NCI-H2107 treated with DMSO at 0.1 percent for 48 hours (cell line): ENCODE measurements around the gene PCDH19.
A peak's percentile ranks its signal among the peaks of the same experiment; 100 is the strongest.
"Not testable (repeated sequence)": the region's sequence is repeated elsewhere in the genome, so short reads cannot be mapped to it uniquely, and the experiment has no call there.

Experiments
- DNase-seq: peaks from one replicate; lab custom pipeline; 2025; ENCODE audit not compliant: unreplicated experiment; lab: John Stamatoyannopoulos, UW

Gene PCDH19, protein sequence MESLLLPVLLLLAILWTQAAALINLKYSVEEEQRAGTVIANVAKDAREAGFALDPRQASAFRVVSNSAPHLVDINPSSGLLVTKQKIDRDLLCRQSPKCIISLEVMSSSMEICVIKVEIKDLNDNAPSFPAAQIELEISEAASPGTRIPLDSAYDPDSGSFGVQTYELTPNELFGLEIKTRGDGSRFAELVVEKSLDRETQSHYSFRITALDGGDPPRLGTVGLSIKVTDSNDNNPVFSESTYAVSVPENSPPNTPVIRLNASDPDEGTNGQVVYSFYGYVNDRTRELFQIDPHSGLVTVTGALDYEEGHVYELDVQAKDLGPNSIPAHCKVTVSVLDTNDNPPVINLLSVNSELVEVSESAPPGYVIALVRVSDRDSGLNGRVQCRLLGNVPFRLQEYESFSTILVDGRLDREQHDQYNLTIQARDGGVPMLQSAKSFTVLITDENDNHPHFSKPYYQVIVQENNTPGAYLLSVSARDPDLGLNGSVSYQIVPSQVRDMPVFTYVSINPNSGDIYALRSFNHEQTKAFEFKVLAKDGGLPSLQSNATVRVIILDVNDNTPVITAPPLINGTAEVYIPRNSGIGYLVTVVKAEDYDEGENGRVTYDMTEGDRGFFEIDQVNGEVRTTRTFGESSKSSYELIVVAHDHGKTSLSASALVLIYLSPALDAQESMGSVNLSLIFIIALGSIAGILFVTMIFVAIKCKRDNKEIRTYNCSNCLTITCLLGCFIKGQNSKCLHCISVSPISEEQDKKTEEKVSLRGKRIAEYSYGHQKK (N-terminal part only)

DNA sequence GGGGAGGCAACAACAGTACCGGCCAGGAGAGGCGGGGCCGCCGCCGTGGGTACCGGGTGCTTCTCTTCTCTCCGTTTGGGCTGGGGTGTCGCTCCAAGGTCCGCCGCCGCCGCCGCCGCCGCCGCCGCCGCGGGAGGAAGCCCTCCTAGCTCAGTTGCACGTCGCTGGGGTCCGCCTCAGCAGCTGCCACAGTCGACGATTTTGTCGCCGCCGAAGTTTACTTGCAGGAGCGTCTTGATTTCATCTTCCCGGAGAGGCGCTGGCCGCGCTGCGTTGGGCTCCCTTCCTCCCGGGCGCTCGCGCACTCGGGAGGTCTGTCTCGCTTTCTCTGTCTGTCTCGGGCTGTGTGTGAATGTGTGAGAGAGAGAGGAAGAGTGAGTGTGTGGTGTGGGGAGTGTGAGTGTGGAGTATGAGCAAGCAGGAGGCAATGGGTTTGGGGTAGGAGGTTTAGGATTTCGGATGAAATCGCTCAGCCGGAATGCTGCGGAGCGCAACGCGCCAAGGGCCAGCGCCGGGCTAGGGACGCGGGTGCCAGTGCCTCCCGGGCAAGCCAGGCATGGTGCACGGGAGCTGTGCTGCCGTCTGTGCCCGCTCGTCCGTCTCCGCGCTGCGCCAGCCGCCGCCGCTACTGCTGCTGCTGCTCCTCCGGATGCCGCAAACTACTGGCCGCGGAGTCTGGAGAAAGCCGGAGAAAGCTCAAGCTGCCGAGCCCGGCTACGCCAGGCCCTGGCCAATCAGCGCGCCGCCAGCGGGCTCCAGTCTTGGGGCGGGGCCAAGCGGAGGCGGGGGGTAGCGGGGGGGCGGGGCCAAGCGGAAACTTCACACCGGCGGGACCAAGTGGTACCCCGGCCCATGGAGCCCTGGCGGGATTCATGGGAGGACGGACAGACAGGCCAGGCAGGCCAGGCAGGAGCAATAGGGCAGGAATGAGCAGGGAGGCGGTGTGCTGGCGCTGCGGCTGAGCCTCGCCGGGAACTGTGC, at the start of gene PCDH19:
Gene PCDH19 (minus strand): TSS at position 664 of the 981 bp plus-strand sequence. CDS start 1,676 bp downstream, outside the sequence.
- peak; percentile 21 for DNase-seq

DNA sequence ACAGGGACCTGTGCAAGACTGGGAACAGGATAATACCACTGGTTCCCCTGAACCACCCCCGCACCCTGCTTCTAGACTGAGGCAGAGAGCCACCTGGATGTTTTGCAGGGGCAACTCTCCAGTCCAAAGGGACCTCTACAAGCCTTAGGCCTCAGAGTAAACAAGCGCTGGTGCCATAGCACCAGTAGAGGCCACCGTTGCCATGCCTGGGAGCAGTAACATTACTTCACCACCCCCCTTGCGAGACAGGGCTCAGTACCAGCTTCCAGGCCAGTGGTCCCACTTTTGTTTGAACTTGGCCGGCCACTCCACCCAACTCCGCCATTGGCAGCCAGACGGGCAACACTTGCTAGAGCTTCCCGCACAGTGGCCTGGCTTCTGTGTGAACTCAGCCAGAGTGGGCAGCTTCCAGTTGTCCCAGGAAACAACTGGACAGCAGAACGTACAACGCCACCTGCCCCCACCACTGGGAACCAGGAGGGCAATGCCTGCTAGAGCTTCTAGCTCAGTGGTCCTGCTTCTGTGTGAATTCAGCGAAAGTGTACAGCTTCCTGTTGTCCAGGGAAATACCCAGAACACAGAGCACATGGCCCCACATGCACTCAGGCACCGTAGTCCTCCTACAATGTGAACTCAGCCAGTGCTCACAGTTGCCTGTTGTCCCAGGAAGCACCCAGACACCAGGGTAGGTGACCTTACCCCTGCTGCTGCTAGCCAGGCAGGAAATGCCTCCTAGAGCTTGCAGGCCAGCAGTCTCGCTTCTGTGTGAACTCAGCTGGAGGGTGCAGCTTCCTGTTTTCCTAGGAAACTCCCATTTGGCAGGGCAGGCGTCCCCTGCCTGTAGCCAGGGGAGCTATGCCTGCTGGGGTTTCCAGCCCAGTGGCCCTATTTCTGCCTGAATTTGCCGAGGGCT, 39.9 kb upstream of the PCDH19 start:
- DNase-seq, result no peak

DNA sequence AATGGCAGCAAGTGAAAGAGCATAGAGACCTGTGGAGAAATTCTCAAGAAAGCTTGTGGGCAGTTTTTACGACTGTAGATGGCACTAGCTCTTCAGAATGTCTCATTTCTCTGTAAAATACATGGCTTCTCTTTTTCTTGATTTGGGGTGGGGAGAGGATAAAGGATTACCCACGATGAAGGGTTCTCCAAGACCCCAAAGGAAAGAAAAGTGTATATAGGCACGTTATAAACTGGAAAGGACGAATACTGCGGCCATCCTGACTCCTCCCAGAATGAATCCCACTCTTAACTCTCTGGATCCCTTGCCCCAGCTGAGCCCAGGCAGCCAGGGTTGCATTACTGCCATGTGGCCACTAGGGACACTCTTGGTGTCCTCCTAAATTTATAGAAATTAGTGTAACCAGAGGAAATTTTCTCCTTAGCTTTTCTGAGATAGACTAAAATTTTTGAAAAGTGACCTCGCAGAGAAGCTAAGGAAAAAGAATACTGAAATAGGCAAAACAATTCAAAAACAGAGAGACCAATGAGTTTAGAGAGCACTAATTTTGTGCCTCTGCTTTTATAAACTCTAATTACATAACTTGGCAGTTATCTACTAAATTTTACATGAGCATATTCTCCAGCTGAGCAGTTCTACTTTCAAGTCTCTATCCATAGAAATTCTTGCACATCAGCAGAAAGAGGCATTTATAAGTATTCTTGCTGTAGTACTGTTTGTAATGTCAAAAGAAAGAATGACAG, 37.8 kb upstream of the PCDH19 start:
- DNase-seq, result no peak

DNA sequence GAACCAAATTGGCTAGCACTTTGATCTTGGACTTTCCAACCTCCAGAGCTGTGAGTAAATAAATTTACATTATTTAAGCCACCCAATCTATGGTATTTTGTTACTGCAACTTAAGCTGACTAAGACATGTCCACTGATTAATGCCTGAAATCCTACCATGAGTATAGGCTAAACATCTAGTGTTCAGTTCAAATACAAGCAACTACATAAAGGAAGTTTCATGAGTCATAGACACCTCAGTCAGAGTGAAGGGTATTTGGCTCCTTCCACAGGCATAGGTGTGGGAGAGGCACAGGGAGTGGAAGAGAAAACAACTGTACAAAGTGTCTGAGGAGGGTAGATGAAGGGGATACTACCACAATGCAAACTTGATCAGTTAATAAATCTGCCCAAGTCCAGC, 35.5 kb upstream of the PCDH19 start:
- no peak for DNase-seq

DNA sequence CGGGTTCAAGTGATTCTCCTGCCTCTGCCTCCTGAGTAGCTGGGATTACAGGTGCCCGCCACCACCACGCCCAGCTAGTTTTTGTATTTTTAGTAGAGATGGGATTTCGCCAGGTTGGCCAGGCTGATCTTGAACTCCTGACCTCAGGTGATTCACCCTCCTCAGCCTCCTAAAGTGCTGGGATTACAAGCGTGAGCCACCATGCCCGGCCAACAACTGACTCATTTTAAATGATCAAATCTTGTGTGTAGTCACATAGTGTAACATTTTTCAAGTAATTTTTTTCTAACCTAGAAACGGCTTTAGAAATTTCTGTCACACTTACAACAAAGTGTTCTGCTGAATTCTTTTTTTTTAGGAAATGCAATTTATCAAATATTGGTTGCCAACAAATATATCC, 31.2 kb upstream of the PCDH19 start:
- not testable (repeated sequence) for DNase-seq

DNA sequence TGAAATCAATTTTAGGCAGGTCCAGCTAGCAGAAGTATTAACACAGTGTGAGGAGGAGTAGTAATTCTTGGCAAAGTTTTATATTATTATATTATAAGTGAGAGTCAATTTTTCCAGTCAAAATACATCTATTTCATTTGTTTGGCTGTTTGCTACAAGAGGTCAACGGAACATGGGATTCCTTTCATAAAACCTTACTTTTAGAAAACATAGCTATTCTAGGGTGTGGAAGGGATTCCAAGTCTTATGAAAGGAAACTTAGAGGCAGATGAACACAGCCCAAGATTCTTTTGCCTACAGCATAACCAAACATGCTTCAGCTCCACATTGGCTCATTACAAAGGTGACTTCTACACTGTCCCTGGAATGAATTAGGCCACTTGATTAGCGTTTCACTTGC, 29.9 kb upstream of the PCDH19 start:
- no peak for DNase-seq

DNA sequence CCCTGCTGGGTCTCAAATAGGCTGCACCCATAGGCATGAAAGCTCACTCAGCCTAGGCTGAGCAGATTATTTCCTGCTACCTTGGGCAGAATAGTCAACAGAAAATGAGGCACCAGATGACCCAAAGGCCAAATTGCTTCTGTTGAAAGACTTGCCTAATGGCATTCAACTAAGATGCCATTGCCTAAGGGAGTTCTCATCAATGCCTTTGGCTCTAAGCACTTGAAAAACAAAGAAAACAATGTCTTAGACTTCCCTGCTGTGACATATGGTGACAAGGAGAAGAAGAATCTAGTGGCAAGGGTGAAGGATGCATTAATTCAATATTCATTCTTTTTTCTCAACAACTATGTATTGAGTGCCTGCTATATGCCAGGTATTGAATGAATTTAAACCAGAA, 25.7 kb upstream of the PCDH19 start:
- DNase-seq, result no peak

DNA sequence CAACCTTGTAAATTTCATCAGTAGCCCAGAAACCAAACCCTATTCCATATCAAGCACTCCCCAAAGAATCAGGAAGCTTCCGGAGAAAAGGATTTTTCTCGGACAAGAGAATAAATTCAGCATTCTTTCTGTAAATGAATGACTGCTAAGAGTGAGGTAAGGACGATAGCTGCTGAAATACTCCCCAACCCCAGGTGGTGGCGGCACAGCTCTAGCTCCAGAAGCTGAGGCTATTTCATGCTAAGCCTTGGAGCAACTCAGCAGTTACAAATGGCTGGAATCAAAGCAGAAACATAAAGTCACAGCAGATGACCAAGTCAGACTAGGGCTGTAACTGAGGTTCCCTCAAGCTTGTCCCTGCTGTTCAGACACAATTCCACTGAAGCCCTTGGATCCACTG, 13.9 kb upstream of the PCDH19 start:
- no peak for DNase-seq

DNA sequence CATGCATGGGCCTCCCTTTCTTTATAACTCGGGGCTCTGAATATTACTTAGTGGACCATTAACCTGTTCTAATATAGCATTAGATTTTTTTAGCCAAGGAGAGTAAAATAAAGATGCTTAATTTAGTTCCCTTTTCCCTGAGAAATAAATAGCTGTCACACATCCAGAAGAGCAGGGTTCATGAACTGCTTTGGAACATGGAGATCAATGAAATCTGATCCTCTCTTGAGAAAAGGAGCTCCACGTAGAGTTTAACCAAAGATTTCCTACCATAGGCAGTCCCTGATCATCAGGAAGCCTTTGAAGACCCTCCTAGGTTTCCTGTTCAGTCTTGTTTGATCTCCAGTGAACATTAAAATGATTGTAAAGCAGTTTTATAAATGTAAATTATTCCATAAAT, 8.5 kb upstream of the PCDH19 start:
- DNase-seq, result no peak

DNA sequence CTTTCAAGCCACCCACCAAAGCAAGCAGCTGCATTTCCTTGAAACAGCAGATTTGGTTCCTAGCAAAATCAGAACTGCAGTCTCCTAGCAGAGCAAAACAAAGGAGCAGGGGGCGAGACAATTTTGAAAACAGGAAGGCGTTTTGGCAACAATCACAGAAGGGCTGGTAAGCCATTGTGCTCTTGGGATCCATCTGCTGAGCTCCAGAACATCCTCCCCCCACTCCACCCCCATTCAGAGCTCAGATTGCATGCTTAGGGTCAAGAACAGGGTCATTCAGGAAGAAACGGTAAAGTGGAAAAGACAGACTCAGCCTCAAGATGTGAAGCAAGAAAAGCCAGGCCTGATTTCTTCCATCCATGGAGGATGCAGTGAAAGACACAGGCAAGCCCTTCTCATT, 7.6 kb upstream of the PCDH19 start:
- no peak for DNase-seq

DNA sequence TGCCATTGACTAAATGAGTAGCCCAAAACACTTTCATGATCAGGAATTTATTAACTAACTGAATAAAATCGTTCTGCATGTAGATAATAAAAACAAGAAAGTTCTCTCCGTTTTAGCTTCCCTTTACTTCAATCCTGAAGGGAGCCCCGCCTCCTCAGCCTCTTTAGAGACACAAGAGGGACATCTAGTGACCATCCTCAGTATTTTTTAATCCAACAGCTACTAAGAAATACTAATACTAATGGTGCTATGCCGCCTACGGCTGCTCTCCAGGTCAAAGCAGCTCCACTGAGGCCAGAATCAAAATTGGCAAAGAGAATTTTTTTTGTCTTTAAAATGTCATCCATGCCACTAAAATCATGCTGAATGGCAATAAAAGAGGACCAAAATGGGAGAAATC, 3.2 kb upstream of the PCDH19 start:
- DNase-seq, result peak; percentile 52

DNA sequence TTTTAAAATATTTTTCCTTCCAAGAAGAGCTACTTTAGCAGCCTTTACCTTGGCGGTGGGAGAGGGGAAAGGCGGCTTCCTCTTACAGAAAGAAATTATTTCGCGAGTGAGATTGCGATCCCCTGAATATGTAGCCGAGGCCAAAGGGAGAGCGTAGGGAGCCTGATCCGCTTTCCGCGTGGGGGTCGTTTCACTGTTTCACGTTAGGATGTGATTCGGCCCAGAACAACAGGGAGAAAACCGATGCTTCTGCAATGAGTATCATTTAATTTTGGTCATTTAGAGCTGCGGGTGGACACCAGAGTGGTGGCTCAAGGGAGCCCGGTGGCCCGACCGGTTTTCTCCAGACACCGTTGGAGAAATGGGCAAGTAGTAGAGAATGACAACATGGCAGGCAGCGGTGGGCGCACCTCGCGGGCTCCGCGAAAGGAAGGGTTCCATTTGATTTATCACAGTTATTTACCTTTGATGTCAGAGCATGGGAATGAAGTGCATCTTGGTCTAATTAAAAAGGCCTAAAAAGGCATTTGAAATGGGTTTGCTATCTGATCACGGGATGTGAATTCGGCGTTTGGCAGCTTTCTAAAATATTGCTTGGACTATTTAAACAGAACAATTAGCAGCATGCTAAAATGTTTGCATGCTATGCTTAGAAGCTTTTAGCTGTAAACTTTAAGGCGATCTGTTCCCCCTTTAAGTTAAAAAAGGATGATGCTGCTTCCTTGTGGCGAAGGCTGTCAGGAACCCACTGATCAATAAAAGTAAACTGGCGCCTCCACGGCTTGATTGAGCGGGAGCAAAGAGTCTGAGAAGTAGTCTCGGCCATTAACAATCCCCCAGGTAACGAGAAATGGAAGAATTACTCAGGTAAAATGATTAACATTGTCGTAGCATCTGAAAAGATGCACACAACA, 2.0 kb upstream of the PCDH19 start:
- DNase-seq, result no peak

DNA sequence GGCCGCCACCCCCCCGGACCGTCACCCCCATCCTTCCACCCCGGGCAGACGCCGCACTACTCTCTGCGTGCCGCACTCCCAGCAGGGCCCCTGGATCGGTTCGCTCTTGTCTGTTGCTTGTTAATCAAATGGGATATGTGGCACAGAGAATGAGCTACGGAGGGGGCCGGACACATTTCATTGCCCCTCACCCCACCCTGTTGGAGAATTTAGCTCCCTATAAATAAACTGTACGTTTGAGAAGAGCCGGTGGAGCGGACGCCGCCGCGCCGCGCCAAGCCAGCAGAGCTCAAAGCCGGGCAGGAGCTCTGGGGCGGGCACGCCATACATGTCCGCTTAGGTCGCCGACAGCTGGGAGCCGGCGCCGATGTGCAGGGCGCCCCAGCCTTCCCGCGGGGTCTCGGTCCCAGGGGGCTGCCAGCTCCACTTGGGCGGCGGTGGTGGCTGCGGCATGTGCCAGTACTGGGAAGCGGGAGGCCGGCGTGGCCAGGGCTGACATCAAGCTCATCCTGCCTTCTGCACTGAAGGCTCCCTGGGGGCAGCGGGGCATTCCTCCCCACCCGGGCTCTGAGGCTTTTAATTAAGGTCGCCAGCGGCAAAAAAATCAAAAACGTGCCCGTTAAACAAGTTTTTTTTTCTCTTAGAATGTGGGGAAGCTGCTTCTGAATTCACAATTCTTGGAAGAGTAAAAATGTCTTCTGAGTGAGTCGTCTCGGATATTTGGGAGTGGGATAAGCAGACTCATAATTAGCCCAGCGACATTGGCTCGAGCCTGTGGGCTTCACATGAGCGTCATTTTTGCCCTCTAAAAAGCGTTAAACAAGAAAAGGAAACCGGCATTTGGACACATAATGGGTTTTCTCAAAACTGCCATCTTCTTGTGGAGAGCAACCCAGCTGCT, 1.1 kb upstream of the PCDH19 start:
- no peak for DNase-seq

DNA sequence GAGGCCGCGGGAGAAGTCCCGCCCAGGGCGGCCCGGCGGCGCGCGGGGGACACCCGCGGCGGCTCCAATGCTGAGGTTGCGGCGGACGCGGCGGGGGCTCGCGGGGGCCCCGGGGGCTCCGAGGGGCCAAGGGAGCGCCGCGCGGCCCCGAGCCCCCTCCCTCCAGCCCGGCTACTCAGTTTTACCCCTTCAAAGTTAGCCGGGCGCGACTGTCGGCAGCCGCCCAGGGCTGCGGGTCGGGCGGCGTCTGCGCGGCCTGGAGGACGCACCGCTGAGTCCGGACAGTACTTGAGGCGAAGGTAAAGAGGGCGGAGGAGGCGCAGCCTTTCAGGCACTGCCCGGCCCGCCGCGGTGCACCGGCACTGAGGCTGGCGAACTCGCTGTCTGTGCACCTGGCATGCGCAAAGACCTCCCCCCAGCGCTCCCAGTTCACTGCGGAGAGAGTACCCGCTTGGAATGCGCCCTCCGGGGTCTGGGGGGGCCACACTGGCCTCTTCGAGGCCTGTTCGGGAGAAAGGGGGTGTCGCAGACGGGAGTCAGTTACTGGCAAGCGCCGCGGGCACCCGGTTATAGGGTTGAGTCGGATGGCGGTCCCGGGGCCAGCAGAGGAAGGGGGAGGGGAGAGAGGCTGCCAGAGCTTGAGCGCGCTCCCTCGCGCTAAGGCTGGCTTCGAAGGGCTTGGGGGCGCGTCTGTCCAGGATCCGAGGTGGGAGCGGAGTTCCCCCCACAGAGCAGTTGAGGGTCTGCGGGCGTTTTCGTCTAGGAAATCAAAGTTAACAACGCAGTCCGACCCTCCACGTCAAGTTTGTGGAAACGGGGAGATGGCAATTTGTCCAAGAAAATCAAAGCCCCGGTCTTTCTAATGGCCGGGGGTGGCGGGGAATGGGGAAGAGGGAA, 1.1 kb downstream of the PCDH19 start:
- no peak for DNase-seq

DNA sequence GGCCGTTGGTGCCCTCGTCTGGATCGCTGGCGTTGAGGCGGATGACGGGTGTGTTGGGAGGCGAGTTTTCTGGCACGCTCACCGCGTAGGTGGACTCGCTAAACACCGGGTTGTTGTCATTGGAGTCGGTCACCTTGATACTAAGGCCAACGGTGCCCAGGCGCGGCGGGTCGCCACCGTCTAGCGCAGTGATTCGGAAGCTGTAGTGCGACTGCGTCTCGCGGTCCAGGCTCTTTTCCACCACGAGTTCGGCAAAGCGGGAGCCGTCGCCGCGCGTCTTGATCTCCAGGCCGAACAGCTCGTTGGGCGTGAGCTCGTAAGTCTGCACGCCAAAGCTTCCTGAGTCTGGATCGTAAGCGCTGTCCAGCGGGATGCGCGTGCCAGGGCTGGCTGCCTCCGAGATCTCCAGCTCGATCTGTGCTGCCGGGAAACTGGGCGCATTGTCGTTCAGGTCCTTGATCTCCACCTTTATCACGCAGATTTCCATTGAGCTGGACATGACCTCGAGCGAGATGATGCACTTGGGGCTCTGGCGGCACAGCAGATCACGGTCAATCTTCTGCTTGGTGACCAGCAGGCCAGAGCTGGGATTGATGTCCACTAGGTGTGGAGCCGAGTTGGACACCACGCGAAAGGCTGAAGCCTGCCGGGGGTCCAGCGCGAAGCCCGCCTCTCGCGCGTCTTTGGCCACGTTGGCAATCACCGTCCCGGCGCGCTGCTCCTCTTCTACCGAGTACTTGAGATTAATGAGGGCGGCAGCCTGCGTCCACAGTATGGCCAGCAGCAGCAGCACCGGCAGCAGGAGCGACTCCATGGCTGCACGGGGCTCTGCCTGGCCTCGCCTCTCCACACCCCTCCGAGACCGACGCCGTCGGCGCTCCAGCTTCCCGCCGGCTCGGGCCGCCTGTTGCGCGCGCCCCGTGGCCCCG, 2.0 kb downstream of the PCDH19 start:
- no peak for DNase-seq
